ENCODE results near the gene LRRC4. TPM values are rescaled to one million over a fixed set of nuclear protein-coding genes. Genes with fewer than 3 reads are reported as not detected.

LRRC4 gene
- polyA plus RNA-seq, 1 of the 3 experiments (the other 2 are of a cell fraction) = 0.44 TPM

DNA sequence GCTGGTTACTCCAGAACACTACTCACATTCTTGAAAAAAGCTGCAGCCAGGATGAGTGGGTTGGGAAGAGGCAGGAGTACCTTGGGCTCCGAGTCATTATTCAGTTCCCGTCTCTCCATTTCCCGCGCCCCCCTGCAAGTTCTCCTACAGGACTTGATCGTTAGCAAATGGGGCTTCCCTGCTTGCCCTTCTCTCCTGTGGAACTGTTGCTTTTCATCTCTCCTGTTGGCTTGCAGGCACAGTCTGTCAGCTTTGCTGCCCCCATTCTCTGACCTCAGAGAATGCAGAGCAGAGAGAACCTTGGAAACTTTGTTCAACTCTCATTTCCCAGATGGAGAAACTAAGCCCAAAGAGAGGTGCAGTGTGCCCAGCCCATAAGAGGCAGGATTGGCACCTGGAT, 35.6 kb upstream of the LRRC4 start:
- H4K20me1 ChIP-seq (ENCODE audit: insufficient read depth) = peaks cover 11% of the 10 kb centered on the region
- H3K4me3 ChIP-seq (ENCODE audit: low read depth in 2 of 2, low read length in 1 of 2) = no peak overlapping the region
- no peak for DNase-seq
- H3K4me1 ChIP-seq (ENCODE audit: control insufficient read depth in 1 of 2, insufficient read depth in 2 of 2, low read depth in 1 of 2, low read length in 1 of 2) = peaks cover 0 to 40% of the 10 kb centered on the region in 2 experiments; a peak in 1 of 4 replicates
- no peaks in the 10 kb centered on the region for H3F3A ChIP-seq (replicated peaks; ENCODE audit: insufficient read depth)
- H3K9me3 ChIP-seq = no peaks in the 10 kb centered on the region
- CTCF ChIA-PET = interaction anchor here (0.7 to 3.4 kb wide), 11 partner anchors 9 to 143 kb away, joined by 3 to 14 read pairs (median 3); no protein-coding TSS in a partner anchor
- H3K79me2 ChIP-seq (ENCODE audit: insufficient read depth) = no peaks in the 10 kb centered on the region
- H3K36me3 ChIP-seq (replicated peaks in 1 of 2; ENCODE audit: control insufficient read depth in 1 of 2, insufficient read depth in 2 of 2, low read length in 1 of 2) = peaks cover 0 to 27% of the 10 kb centered on the region in 2 experiments
- no peak overlapping the region for H2AFZ ChIP-seq (ENCODE audit: low read depth)
- H3K4me2 ChIP-seq = no peak overlapping the region
- POLR2A ChIA-PET = interaction anchor here (1.0 to 1.3 kb wide), 2 partner anchors 18 to 36 kb away, joined by 3 read pairs; partner anchors contain the start of gene LRRC4
- TF ChIP-seq MEF2A (IDR thresholded peaks at IDR 0.05; ENCODE audit: borderline replicate concordance, low read depth) = no peak
- TF ChIP-seq SMC3 (IDR thresholded peaks at IDR 0.05; ENCODE audit: low read depth, low read length) = peak; percentile 22; the same call in 1 of the 2 replicates
- TF ChIP-seq TAF1 (IDR thresholded peaks at IDR 0.05; ENCODE audit: borderline replicate concordance, low read depth, low read length) = no peak
- TF ChIP-seq TEAD4 (IDR thresholded peaks at IDR 0.05; ENCODE audit: borderline replicate concordance, insufficient read depth) = no peak
- no peak for TF ChIP-seq EZH2phosphoT487 (IDR thresholded peaks at IDR 0.05; ENCODE audit: borderline replicate concordance, low read depth)
- no peak for TF ChIP-seq RFX5 (IDR thresholded peaks at IDR 0.05; ENCODE audit: low read length)
- no peak for TF ChIP-seq NFIC (IDR thresholded peaks at IDR 0.05; ENCODE audit: borderline replicate concordance)
- no peak for TF ChIP-seq MXI1 (IDR thresholded peaks at IDR 0.05; ENCODE audit: low read depth, low read length)
- no peak for TF ChIP-seq REST (IDR thresholded peaks at IDR 0.05; ENCODE audit: low read depth, low read length)
- no peak for TF ChIP-seq TCF12 (IDR thresholded peaks at IDR 0.05)
- no peak for TF ChIP-seq GATA2 (CRISPR knock-in tag; IDR thresholded peaks at IDR 0.05)
- peak; percentile 50 for TF ChIP-seq RAD21 (IDR thresholded peaks at IDR 0.05; ENCODE audit: low read length)
- TF ChIP-seq POLR2AphosphoS5 (IDR thresholded peaks at IDR 0.05; ENCODE audit: low read depth, low read length) = no peak
- no peak for TF ChIP-seq SIN3A (IDR thresholded peaks at IDR 0.05; ENCODE audit: borderline replicate concordance, low read depth, low read length)
- TF ChIP-seq, protein P1, sequence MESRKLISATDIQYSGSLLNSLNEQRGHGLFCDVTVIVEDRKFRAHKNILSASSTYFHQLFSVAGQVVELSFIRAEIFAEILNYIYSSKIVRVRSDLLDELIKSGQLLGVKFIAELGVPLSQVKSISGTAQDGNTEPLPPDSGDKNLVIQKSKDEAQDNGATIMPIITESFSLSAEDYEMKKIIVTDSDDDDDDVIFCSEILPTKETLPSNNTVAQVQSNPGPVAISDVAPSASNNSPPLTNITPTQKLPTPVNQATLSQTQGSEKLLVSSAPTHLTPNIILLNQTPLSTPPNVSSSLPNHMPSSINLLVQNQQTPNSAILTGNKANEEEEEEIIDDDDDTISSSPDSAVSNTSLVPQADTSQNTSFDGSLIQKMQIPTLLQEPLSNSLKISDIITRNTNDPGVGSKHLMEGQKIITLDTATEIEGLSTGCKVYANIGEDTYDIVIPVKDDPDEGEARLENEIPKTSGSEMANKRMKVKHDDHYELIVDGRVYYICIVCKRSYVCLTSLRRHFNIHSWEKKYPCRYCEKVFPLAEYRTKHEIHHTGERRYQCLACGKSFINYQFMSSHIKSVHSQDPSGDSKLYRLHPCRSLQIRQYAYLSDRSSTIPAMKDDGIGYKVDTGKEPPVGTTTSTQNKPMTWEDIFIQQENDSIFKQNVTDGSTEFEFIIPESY (IDR thresholded peaks at IDR 0.05; ENCODE audit: borderline replicate concordance, low read depth) = no peak
- peak; percentile 23; the same call in 1 of the 2 replicates for TF ChIP-seq CTCF (IDR thresholded peaks at IDR 0.05)
- TF ChIP-seq FOXJ3 (CRISPR knock-in tag; IDR thresholded peaks at IDR 0.05) = no peak
- TF ChIP-seq NRF1 (IDR thresholded peaks at IDR 0.05; ENCODE audit: low read depth, low read length) = no peak
- no peak for TF ChIP-seq FOSL2 (IDR thresholded peaks at IDR 0.05; ENCODE audit: borderline replicate concordance, low read depth)
- TF ChIP-seq JUND (IDR thresholded peaks at IDR 0.05) = no peak
- 71% methylated on average over 5 of the region's 5 CpGs for WGBS (ENCODE audit: low lambda C conversion rate)
- no peaks in the 10 kb centered on the region for H3K27me3 ChIP-seq (ENCODE audit: insufficient read depth)
- no peak overlapping the region for H3K27ac ChIP-seq (ENCODE audit: low read depth in 2 of 2, low read length in 1 of 2)
- no peak overlapping the region for H3K9ac ChIP-seq
- H3K9me2 ChIP-seq = no peaks in the 10 kb centered on the region
